ENCODE data around the gene OLFML2B. TPM values are rescaled to one million over a fixed set of nuclear protein-coding genes. Genes with fewer than 3 reads are reported as not detected.

Gene OLFML2B
- total RNA-seq, 1 experiment from 2014 or later: 1.4 TPM

DNA sequence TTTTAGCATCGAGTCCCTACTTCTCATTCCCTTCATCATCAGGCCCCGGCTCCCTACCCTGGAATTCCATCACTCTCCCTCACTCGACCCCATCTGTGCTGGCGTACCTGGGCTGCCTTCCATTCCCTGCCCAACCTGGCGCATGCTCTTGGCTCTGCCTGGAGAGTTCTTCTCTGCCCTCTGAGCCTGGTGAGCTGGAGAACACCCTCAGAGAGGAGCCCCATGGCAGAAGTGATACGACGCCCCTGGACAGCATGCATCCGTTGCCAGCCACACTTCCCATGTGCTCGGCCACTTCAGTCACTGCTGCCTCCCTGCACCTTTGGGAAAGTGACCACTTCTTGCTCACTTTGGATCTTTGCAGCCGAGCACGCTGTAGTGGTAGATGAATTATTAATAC lies 30.1 kb downstream of the OLFML2B start:
- no peak overlapping the region for H3K4me2 ChIP-seq (ENCODE audit: insufficient read depth, insufficient read length, low read length)
- no peak overlapping the region for H3K4ac ChIP-seq (ENCODE audit: low read depth, low read length)
- H2BK15ac ChIP-seq (ENCODE audit: low read depth, low read length): no peak overlapping the region
- H3K27ac ChIP-seq (ENCODE audit: insufficient read length, low read depth, low read length): no peak overlapping the region
- peaks cover 2% of the 10 kb centered on the region for H3K27me3 Mint-ChIP-seq (ENCODE audit: low read depth)
- H3K27me3 ChIP-seq (ENCODE audit: insufficient read depth, low read length): no peaks in the 10 kb centered on the region
- no peaks in the 10 kb centered on the region for H3K23me2 ChIP-seq (ENCODE audit: insufficient read length, low read depth, low read length, poor library complexity, severe bottlenecking)
- H2BK20ac ChIP-seq (ENCODE audit: low read depth, low read length, poor library complexity, severe bottlenecking): no peak overlapping the region
- H3K18ac ChIP-seq (ENCODE audit: insufficient read length, low read depth, low read length): no peak overlapping the region
- no peak overlapping the region for H3K56ac ChIP-seq (ENCODE audit: insufficient read length, low read depth, low read length)
- H2AK5ac ChIP-seq (ENCODE audit: insufficient read length, low read length): no peak overlapping the region
- H3K36me3 Mint-ChIP-seq (ENCODE audit: insufficient read depth in 1 of 3, low read depth in 3 of 3): peaks cover 0 to 16% (median 0%) of the 10 kb centered on the region in 3 experiments; a peak in 3 of 7 replicates
- H3T11ph ChIP-seq (ENCODE audit: low read length): no peak overlapping the region
- H2AFZ ChIP-seq (ENCODE audit: low read length): no peak overlapping the region
- H3K4me1 Mint-ChIP-seq: no peaks in the 10 kb centered on the region
- DNase-seq: no peak
- H3K27ac Mint-ChIP-seq: no peak overlapping the region
- H2BK12ac ChIP-seq (ENCODE audit: insufficient read length, low read depth, low read length): no peak overlapping the region
- H4K91ac ChIP-seq (ENCODE audit: insufficient read length, low read depth, low read length): no peak overlapping the region
- H3K4me1 ChIP-seq (ENCODE audit: insufficient read depth, low read length): no peaks in the 10 kb centered on the region
- no peaks in the 10 kb centered on the region for H3K9me3 ChIP-seq (ENCODE audit: control insufficient read depth, low read depth, low read length)
- H3K14ac ChIP-seq (ENCODE audit: insufficient read depth, low read length): no peak overlapping the region
- no peaks in the 10 kb centered on the region for H3K79me2 ChIP-seq (ENCODE audit: insufficient read depth, low read length)
- no peak overlapping the region for H2BK120ac ChIP-seq (ENCODE audit: low read depth, low read length, poor library complexity, severe bottlenecking)
- no CpG with 5 or more reads among the region's 11 CpGs for WGBS (ENCODE audit: extremely low coverage, insufficient read length, low lambda C conversion rate)
- no peak overlapping the region for H2BK5ac ChIP-seq (ENCODE audit: insufficient read length, low read length)
- H4K20me1 ChIP-seq (ENCODE audit: control insufficient read depth, insufficient read depth, insufficient read length): no peaks in the 10 kb centered on the region
- H4K8ac ChIP-seq (replicated peaks; ENCODE audit: insufficient read length, low read depth, low read length): no peak overlapping the region
- no peaks in the 10 kb centered on the region for H3K79me1 ChIP-seq (ENCODE audit: insufficient read depth, low read depth, low read length, poor library complexity, severe bottlenecking)
- TF ChIP-seq, protein P1, sequence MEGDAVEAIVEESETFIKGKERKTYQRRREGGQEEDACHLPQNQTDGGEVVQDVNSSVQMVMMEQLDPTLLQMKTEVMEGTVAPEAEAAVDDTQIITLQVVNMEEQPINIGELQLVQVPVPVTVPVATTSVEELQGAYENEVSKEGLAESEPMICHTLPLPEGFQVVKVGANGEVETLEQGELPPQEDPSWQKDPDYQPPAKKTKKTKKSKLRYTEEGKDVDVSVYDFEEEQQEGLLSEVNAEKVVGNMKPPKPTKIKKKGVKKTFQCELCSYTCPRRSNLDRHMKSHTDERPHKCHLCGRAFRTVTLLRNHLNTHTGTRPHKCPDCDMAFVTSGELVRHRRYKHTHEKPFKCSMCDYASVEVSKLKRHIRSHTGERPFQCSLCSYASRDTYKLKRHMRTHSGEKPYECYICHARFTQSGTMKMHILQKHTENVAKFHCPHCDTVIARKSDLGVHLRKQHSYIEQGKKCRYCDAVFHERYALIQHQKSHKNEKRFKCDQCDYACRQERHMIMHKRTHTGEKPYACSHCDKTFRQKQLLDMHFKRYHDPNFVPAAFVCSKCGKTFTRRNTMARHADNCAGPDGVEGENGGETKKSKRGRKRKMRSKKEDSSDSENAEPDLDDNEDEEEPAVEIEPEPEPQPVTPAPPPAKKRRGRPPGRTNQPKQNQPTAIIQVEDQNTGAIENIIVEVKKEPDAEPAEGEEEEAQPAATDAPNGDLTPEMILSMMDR (conservative IDR thresholded peaks at IDR 0.05): no peak
- no peak overlapping the region for H3K4me3 Mint-ChIP-seq
- no peak overlapping the region for H4K5ac ChIP-seq (ENCODE audit: insufficient read length, low read depth, low read length)
- H3K9me3 Mint-ChIP-seq: peaks cover 3 to 8% of the 10 kb centered on the region in 2 experiments; a peak in 4 of 5 replicates
- H3K23ac ChIP-seq (ENCODE audit: insufficient read length, low read depth, low read length): no peak overlapping the region
- no peak overlapping the region for H3K9ac ChIP-seq (ENCODE audit: extremely low read depth, insufficient read length, low read length)

Data from H9 (cell line).